Neutrophil (primary cell): ENCODE results near the gene THOC6.

Source experiments
- H3K27ac ChIP-seq: fragments of 200-600 bp; sonication (generic); 2 replicates; pipeline ENCODE4 v1.5.1; 2016; ENCODE audit warnings: mild to moderate bottlenecking, moderate library complexity
- H3K27me3 ChIP-seq: fragments of 200-600 bp; sonication (generic); 2 replicates; pipeline ENCODE4 v1.6.0; 2016; ENCODE audit warnings: mild to moderate bottlenecking
- H3K36me3 ChIP-seq: fragments of 200-600 bp; sonication (generic); 2 replicates; pipeline ENCODE4 v1.5.1; 2017
- H3K4me1 ChIP-seq, 2 experiments: fragments of 200-600 bp in 1 of 2; sonication (generic) in 1 of 2; 1 replicate in 1 of 2; 2 replicates in 1 of 2; pipeline versions ENCODE4 v1.5.1 to v1.6.1; 2013 to 2016; ENCODE audit warnings: low read depth in 1 of 2, low read length in 1 of 2, mild to moderate bottlenecking in 1 of 2, moderate library complexity in 1 of 2; ENCODE audit not compliant: control insufficient read depth in 1 of 2, insufficient read depth in 1 of 2
- H3K4me3 ChIP-seq, 2 experiments: fragments of 200-600 bp in 1 of 2; sonication (generic) in 1 of 2; 1 replicate in 1 of 2; 2 replicates in 1 of 2; pipeline ENCODE4 v1.5.1; 2013 to 2016; ENCODE audit warnings: low read depth in 1 of 2, low read length in 1 of 2, mild to moderate bottlenecking in 1 of 2, moderate library complexity in 1 of 2
- H3K9me3 ChIP-seq: fragments of 200-600 bp; sonication (generic); 2 replicates; pipeline ENCODE4 v1.5.1; 2016
- TF ChIP-seq, protein P1 (sequence below): fragments of 200-600 bp; sonication (generic); IDR thresholded peaks from 2 replicates; pipeline ENCODE4 v1.5.1; 2016; ENCODE audit warnings: antibody characterized with exemption

THOC6 gene

DNA sequence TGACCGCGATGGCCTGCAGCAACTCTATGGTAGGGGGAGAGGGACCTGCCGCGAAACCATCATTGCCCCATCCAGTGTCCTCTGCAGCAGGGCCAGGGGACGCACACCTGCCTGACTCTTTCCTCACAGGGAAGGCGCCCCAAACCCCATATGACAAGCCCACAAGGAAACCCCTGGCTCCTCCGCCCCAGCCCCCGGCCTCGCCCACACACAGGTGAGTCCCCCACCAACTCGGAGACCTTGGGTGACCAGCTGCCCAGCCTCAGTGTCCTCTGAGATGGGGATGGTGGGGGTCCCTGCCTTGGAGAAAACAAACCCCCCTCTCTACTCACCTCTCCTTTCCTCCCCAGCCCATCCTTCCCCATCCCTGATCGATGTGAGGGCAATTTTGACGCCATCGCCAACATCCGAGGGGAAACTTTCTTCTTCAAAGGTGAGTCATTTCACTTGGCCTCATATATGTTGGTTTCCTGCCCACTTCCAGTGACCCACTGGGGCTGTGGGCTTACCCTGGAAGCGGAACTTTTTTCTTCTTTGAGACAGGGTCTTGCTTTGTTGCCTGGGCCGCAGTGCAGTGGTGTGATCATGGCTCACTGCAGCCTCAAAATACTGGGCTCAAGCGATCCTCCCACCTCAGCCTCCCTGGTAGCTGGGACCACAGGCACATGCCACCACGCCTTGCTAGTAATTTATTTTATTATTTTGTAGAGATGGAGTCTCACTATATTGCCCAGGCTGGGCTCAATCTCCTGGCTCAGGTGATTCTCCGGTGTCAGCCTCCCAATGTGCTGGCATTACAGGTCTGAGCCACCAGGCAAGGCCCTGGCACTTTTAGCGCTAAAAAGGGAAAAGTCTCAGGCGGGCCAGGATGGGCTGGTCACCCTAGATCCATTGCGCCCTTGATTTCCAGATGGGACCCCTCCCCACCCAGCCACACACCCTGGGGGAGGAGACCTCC lies 33.6 kb downstream of the THOC6 start:
- Histone ChIP-seq H3K27me3 (no peaks in the 10 kb centered on the region), H3K27ac (peak overlapping the region; percentile 94), H3K4me3 (peak overlapping the region; percentile 98 to 99), H3K36me3 (peaks cover 63% of the 10 kb centered on the region), H3K9me3 (no peaks in the 10 kb centered on the region), H3K4me1 (peaks cover 91 to 97% of the 10 kb centered on the region in 2 experiments)
- TF ChIP-seq, protein P1, sequence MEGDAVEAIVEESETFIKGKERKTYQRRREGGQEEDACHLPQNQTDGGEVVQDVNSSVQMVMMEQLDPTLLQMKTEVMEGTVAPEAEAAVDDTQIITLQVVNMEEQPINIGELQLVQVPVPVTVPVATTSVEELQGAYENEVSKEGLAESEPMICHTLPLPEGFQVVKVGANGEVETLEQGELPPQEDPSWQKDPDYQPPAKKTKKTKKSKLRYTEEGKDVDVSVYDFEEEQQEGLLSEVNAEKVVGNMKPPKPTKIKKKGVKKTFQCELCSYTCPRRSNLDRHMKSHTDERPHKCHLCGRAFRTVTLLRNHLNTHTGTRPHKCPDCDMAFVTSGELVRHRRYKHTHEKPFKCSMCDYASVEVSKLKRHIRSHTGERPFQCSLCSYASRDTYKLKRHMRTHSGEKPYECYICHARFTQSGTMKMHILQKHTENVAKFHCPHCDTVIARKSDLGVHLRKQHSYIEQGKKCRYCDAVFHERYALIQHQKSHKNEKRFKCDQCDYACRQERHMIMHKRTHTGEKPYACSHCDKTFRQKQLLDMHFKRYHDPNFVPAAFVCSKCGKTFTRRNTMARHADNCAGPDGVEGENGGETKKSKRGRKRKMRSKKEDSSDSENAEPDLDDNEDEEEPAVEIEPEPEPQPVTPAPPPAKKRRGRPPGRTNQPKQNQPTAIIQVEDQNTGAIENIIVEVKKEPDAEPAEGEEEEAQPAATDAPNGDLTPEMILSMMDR = no peak

DNA sequence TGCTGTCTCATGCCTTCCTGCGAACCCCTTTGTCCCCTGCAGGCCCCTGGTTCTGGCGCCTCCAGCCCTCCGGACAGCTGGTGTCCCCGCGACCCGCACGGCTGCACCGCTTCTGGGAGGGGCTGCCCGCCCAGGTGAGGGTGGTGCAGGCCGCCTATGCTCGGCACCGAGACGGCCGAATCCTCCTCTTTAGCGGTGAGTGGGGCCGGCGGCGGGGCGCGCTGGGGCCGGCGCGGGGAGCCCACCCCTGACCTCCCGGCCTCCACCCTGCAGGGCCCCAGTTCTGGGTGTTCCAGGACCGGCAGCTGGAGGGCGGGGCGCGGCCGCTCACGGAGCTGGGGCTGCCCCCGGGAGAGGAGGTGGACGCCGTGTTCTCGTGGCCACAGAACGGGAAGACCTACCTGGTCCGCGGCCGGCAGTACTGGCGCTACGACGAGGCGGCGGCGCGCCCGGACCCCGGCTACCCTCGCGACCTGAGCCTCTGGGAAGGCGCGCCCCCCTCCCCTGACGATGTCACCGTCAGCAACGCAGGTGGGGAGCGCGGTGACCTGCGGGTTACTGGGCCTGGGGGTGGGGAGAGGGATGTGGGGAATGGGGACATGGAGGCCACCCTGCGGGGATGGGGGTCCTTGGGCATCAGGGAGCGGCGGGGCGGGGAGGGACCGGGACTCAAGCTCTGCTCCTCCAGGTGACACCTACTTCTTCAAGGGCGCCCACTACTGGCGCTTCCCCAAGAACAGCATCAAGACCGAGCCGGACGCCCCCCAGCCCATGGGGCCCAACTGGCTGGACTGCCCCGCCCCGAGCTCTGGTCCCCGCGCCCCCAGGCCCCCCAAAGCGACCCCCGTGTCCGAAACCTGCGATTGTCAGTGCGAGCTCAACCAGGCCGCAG lies 34.5 kb downstream of the THOC6 start:
- H3K27ac ChIP-seq = peak overlapping the region; percentile 94
- no peaks in the 10 kb centered on the region for H3K27me3 ChIP-seq
- peaks cover 61% of the 10 kb centered on the region for H3K36me3 ChIP-seq
- H3K9me3 ChIP-seq = no peaks in the 10 kb centered on the region
- TF ChIP-seq, protein P1 = no peak
- peak overlapping the region; percentile 98 to 99 for H3K4me3 ChIP-seq
- H3K4me1 ChIP-seq = peaks cover 91 to 99% of the 10 kb centered on the region in 2 experiments

DNA sequence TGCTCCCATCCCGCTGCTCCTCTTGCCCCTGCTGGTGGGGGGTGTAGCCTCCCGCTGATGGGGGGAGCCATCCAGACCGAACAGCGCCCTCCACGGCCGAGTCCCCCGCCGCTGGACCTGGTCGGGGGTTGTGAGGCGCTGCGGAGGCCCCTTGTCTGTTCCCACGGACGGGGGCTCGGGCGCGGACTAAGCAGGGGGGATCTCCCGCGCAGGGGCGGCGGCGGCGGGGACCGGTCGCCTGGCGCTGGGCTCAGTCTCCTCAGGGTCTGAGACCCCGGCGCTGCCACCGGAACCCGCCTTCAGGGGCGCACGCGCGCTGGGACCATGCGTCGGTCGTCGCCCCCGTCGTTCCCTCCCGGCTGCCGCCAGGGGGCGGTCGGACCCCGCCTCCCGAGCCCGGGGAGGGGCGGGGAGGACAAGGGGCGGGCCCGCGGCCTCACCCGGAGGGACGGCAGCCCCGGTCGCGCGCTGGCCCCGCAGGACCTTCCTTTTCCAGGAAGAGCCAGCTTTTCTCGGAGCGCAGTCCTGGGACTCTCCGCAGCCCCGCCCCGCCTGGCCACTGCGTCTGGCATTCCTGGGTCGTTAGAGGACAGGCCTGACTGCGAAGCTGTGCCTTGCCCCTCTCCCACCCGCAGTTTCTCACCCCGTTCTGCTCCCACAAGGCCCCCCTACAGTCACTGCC lies 35.3 kb downstream of the THOC6 start:
- peak overlapping the region; percentile 94 for H3K27ac ChIP-seq
- H3K9me3 ChIP-seq = no peaks in the 10 kb centered on the region
- TF ChIP-seq, protein P1 = peak; percentile 97
- H3K27me3 ChIP-seq = no peaks in the 10 kb centered on the region
- peaks cover 61% of the 10 kb centered on the region for H3K36me3 ChIP-seq
- peak overlapping the region; percentile 98 to 99 for H3K4me3 ChIP-seq
- H3K4me1 ChIP-seq = peaks cover 84 to 94% of the 10 kb centered on the region in 2 experiments

DNA sequence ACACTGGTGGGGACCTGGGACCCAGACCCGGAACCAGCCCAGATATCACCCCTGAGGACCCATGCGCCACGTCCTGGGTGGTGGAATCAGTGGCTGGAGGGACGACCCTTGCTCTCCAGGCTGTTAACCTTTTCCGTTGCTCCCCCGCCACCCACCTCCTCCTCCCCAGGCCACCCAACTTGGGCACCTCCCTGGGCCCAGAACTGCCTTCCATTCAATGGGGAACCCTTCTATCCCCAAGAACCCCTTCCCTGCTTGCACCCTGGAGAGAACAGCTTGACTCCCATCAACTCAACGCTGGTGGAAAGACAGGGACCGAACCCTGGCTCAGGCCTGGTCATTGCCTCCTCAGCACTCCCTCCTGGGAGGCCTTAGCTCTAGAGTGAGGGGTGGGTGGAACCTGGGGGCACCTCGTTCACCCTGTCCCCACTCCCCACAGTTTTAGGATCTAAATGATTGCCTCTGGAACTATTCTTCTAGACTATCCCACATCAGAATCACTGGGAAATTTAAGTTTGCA lies 35.9 kb downstream of the THOC6 start:
- Histone ChIP-seq H3K27ac (peak overlapping the region; percentile 94), H3K27me3 (no peaks in the 10 kb centered on the region), H3K4me3 (peak overlapping the region; percentile 98 to 99), H3K9me3 (no peaks in the 10 kb centered on the region), H3K36me3 (peaks cover 61% of the 10 kb centered on the region), H3K4me1 (peaks cover 78 to 89% of the 10 kb centered on the region in 2 experiments)
- TF ChIP-seq, protein P1 = no peak
